Adrenal gland (tissue), 12 donors: ENCODE results near the gene COL4A5. TPM values are rescaled to one million over a fixed set of nuclear protein-coding genes. Genes with fewer than 3 reads are reported as not detected.

Experiments used
- DNase-seq, 7 donors: peaks; one replicate each; pipeline ENCODE4 v3.0.0-alpha.2; 2019 to 2020
- H3K27ac ChIP-seq, 5 donors: fragments of 200-600 bp; sonication (generic) in 4 of 5; 1 replicate in 3 of 5; 2 replicates in 2 of 5; pipeline versions ENCODE4 v1.5.1 to v1.8.0; 2016 to 2020; ENCODE audit warnings: mild to moderate bottlenecking in 1 of 5
- H3K27me3 ChIP-seq: fragments of 200-600 bp; 2 replicates; pipeline ENCODE4 v1.8.0; 2021
- H3K36me3 ChIP-seq, 2 donors: fragments of 200-600 bp; replicated peaks in 1 of 2; 1 replicate in 1 of 2; 2 replicates in 1 of 2; pipeline versions ENCODE4 v1.5.1 to v1.8.0; 2018 to 2022
- H3K4me1 ChIP-seq, 2 donors: fragments of 200-600 bp; replicated peaks in 1 of 2; 1 replicate in 1 of 2; 2 replicates in 1 of 2; pipeline versions ENCODE4 v1.5.1 to v1.8.0; 2018 to 2021
- H3K4me3 ChIP-seq, 4 donors: fragments of 200-600 bp; sonication (generic) in 3 of 4; one replicate each; pipeline ENCODE4 v1.5.1; 2016 to 2018
- H3K9me3 ChIP-seq, 3 donors: fragments of 200-600 bp; sonication (generic) in 1 of 3; replicated peaks in 1 of 3; 1 replicate in 2 of 3; 2 replicates in 1 of 3; pipeline versions ENCODE4 v1.5.1 to v1.8.0; 2016 to 2021
- CTCF ChIP-seq, 6 experiments: fragments of 450-650 bp in 4 of 6; fragments of 200-600 bp in 2 of 6; sonication (generic) in 1 of 6; IDR thresholded peaks; 1 replicate in 5 of 6; 2 replicates in 1 of 6; pipeline versions ENCODE4 v1.5.1 to v1.8.0; 2016 to 2021; ENCODE audit warnings: antibody characterized with exemption in 6 of 6, mild to moderate bottlenecking in 2 of 6, moderate library complexity in 1 of 6
- POLR2A ChIP-seq, 2 donors: fragments of 450-650 bp; IDR thresholded peaks; one replicate each; pipeline ENCODE4 v1.6.1; 2017; ENCODE audit warnings: antibody characterized with exemption in 2 of 2, mild to moderate bottlenecking in 2 of 2, moderate library complexity in 1 of 2
- WGBS, 4 donors: extraction: QIAGEN DNeasy Blood & Tissue Kit in 2 of 4; methylation state at CpG; one replicate each; pipeline versions ENCODE4 v1.1.5 to v1.1.7; 2013 to 2017; 5-methylcytosine and 5-hydroxymethylcytosine counted together
- intact Hi-C, 2 donors: fragments of 100-400 bp; cut with DNase I; formaldehyde crosslinking; loops; one replicate each; pipeline versions ENCODE4 v1.14.1 to v1.15.0; 2022 to 2023
- polyA plus RNA-seq, 3 donors: library from polyadenylated mRNA; stranded (reverse); fragments of 200-250 nt in 2 of 3; fragments of 350-450 nt in 1 of 3; fragmentation: Illumina TruSeq in 1 of 3; extraction: RNeasy Lipid Tissue Mini Kit (QIAGEN cat#74804) in 1 of 3; gene quantifications; one replicate each; pipeline ENCODE4 v1.2.3, GENCODE V29; 2013 to 2014
- total RNA-seq, 9 donors: library from RNA; depleted of rRNA in 4 of 9; stranded (reverse); fragments of >200 nt in 4 of 9; fragments of 120-200 nt in 1 of 9; fragmentation: NEBNext Ultra II Directional in 1 of 9; extraction: Animal tissue kit (Norgen Biotek cat#: 25700) in 1 of 9; gene quantifications; one replicate each; pipeline versions ENCODE4 v1.1.0 to v1.2.4, GENCODE V29; 2013 to 2023
- donor health status: healthy with polysubstance abuse.
- donor health status: Bipolar disorder and iron deficiency.
- donor health status: DM: yes; HTN: yes; CAD: no.
- donor health status: DM: no; HTN: no; CAD: no.
- donor health status: DM: no; HTN: no; CAD: no.
- donor health status: DM: yes; HTN: yes; CAD: no.

COL4A5 gene
- total and polyA plus RNA-seq, 12 donors: 4.0 to 25.2 (median 12.6) TPM

DNA sequence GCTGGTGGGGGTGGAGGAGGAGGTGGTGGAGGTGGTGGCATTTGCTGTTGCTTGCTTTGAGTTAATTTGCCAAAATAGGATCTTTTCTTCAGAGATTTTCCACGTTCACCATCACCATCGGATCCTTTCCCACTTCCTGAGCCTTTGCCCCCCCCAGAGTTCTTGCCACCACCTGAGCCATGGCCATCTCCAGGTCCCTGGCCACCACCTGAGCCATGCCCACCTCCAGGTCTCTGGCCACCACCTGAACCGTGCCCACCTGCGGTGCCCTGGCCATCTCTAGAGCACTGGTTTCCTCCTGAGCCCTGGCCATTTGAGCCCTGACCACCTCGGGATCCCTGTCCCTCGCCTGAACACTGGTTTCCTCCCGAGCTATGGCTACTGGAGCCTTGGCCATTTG, 294.8 kb downstream of the COL4A5 start:
- Histone ChIP-seq H3K4me1 (no peaks in the 10 kb centered on the region), H3K27ac (no peak overlapping the region), H3K9me3 (no peaks in the 10 kb centered on the region), H3K36me3 (no peaks in the 10 kb centered on the region), H3K4me3 (no peak overlapping the region), H3K27me3 (peaks cover 85% of the 10 kb centered on the region)
- DNase-seq: no peak
- intact Hi-C loops: no loop called here
- 61 to 89% (median 67%) methylated on average over 2 to 7 of the region's 7 CpGs for WGBS, 4 donors
- TF ChIP-seq POLR2A (IDR thresholded peaks at IDR 0.05) (no peak), CTCF (IDR thresholded peaks at IDR 0.05) (no peak)

DNA sequence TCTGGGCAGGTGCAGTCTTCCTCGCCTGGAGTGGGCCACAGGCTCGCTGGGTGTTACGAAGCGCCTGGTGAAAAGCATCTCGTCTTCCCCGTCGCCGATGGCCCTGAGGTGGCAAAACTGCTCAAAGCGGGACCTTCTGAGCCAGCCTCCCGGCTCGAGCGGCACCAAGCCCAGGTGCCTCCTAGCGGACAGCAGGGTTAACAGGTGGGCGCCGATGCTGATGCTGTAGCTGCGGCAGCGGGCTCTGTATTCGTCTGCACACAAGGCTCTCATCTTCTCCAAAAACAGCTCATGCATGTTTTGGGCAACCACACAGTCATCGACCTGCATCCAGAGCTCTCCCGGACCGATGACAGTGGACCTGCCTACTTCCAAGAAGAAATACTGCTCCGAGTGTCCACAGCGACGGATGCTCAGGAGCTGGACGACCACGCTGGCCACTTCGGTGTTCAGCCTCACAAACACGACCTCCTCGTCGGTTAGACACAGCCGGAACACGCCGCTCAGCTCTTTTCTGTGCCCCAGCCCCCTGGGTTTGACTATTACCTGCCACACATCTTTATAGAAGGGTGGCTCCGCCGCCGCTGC, 295.5 kb downstream of the COL4A5 start:
- no peak for DNase-seq
- no peak overlapping the region for H3K4me3 ChIP-seq
- WGBS, 4 donors: 3 to 57% (median 25%) methylated on average over 9 to 36 of the region's 36 CpGs; no CpG with 5 or more reads in 1 of the 4 donors
- peaks cover 86% of the 10 kb centered on the region for H3K27me3 ChIP-seq
- H3K9me3 ChIP-seq: no peaks in the 10 kb centered on the region
- intact Hi-C loops: no loop called here
- no peaks in the 10 kb centered on the region for H3K36me3 ChIP-seq
- no peaks in the 10 kb centered on the region for H3K4me1 ChIP-seq
- H3K27ac ChIP-seq: no peak overlapping the region
- TF ChIP-seq CTCF (IDR thresholded peaks at IDR 0.05) (no peak), POLR2A (IDR thresholded peaks at IDR 0.05) (no peak)

GRCh38 chrX:108735679-108736508, 296.3 kb downstream of the COL4A5 start:
- Histone ChIP-seq H3K27ac (no peak overlapping the region), H3K4me1 (no peaks in the 10 kb centered on the region), H3K27me3 (peaks cover 91% of the 10 kb centered on the region), H3K4me3 (peak overlapping the region in 1 of 4 donors; percentile 35), H3K9me3 (no peaks in the 10 kb centered on the region), H3K36me3 (no peaks in the 10 kb centered on the region)
- intact Hi-C loops: no loop called here
- 2 to 51% (median 25%) methylated on average over 56 to 82 of the region's 82 CpGs; no CpG with 5 or more reads in 1 of the 4 donors for whole genome bisulfite sequencing, 4 donors
- TF ChIP-seq POLR2A (IDR thresholded peaks at IDR 0.05): no peak
- no peak for TF ChIP-seq CTCF (IDR thresholded peaks at IDR 0.05)
- no peak for DNase-seq

DNA sequence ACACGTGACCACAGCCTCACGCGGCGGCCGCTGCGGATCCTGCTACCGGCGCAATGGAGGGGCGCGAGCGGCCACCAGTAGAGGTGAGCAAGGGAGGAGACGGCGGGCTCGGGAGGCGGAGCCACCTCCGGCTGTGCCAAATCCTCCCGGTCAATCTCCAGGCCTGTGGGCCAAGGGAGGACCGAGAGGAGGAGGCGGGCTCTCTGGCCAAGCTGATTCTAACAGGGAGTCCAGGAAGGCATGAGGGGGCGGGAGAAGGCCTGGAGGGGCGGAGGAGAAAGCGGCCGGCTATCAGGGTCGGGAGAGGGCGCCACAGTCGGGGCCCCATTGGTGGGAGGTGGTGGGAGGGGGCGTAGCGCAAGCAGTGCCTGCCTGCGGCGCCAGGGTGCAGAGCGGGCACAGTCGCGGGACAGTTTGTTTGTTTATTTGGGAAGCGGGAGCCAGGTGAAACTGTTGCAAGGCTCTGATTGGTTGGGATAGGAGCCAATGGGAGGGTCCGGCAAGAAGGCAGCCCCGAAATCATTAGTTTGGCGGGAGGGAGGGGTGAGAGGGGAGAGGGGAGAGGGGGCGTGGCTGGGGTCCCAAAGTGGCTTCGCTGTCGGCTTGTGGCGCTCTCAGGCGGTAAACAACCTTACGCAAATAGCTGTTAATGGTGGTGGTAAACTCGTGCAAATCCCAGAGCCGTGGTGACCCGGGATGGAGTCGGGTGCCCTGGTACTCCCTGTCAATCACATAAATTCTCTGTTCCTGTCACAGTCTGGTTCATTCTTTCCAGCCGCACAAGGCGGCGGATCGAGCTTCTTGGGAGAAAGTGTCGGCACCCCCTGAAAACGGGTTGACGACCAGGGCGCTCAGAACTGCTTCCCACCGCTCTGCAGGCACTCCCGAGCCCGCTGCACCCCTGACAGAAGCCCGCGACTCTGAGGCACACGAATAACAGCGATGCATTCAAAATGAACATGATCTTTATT, 297.2 kb downstream of the COL4A5 start, which contains the start of gene IRS4:
Gene IRS4 (minus strand): TSS at position 55 of the 971 bp plus-strand sequence.
- H3K9me3 ChIP-seq: no peaks in the 10 kb centered on the region
- no peak within 1 kb of the TSS for H3K27ac ChIP-seq
- peak within 1 kb of the TSS in 1 of 4 donors; percentile 35 for H3K4me3 ChIP-seq
- H3K4me1 ChIP-seq: no peaks in the 10 kb centered on the region
- 2 to 47% (median 15%) methylated on average over 18 to 62 of the region's 62 CpGs for WGBS, 4 donors
- peak in 1 of 7 donors; percentile 7 for DNase-seq
- intact Hi-C loops: no loop called here
- H3K36me3 ChIP-seq: no peaks in the 10 kb centered on the region
- H3K27me3 ChIP-seq: peaks cover 88% of the 10 kb centered on the region
- TF ChIP-seq POLR2A (IDR thresholded peaks at IDR 0.05) (no peak), CTCF (IDR thresholded peaks at IDR 0.05) (no peak)
